T-cell (primary cell): Measurements from ENCODE around the gene FBXW11. TPM values are rescaled to one million over a fixed set of nuclear protein-coding genes. Genes with fewer than 3 reads are reported as not detected.
"Not testable (repeated sequence)": the region's sequence is repeated elsewhere in the genome, so short reads cannot be mapped to it uniquely, and the experiment has no call there.

Experiments used
- ATAC-seq, 4 experiments: fragments of 200-7000 bp in 3 of 4; fragments of 150-1000 bp in 1 of 4; cut with Tn5 transposase; replicated peaks in 1 of 4; 1 replicate in 3 of 4; 2 replicates in 1 of 4; pipeline ENCODE4 v1.10.0; 2021; ENCODE audit warnings: moderate library complexity in 3 of 4, mild to moderate bottlenecking in 2 of 4, moderate number of reproducible peaks in 1 of 4
- CTCF ChIA-PET, 2 donors: fragments of 300-600 bp; sonication (Branson Sonifier 250); formaldehyde crosslinking; loops; one replicate each; lab custom pipeline; 2022; ENCODE audit warnings: antibody characterized with exemption in 2 of 2; lab: Charles Lee
- POLR2A ChIA-PET, 2 donors: fragments of 300-600 bp; sonication (Branson Sonifier 250); formaldehyde crosslinking; loops; one replicate each; lab custom pipeline; 2022; ENCODE audit warnings: antibody characterized with exemption in 2 of 2; lab: Charles Lee
- DNase-seq, 35 experiments: peaks; one replicate each; pipeline versions ENCODE4 v3.0.0 to v3.0.0-alpha.2; 2013 to 2023
- H3K27ac ChIP-seq: one replicate; pipeline ENCODE4 v1.5.1; 2013; ENCODE audit warnings: low read length
- H3K27me3 ChIP-seq, 2 experiments: replicated peaks in 1 of 2; 1 replicate in 1 of 2; 2 replicates in 1 of 2; pipeline versions ENCODE4 v1.6.1 to v1.7.0; 2013; ENCODE audit warnings: low read length in 1 of 2, mixed read lengths in 1 of 2; ENCODE audit not compliant: control insufficient read depth in 2 of 2, insufficient read depth in 2 of 2; ENCODE audit errors: extremely low read depth in 1 of 2
- H3K36me3 ChIP-seq, 2 donors: 1 replicate in 1 of 2; 2 replicates in 1 of 2; pipeline versions ENCODE4 v1.6.1 to v1.7.0; 2013; ENCODE audit warnings: low read length in 1 of 2; ENCODE audit not compliant: control insufficient read depth in 2 of 2, insufficient read depth in 1 of 2; ENCODE audit errors: extremely low read depth in 1 of 2
- H3K4me1 ChIP-seq, 2 experiments: 1 replicate in 1 of 2; 2 replicates in 1 of 2; pipeline versions ENCODE4 v1.6.1 to v1.7.0; 2013; ENCODE audit warnings: low read length in 2 of 2, mixed read lengths in 1 of 2; ENCODE audit not compliant: insufficient read depth in 2 of 2, control insufficient read depth in 1 of 2; ENCODE audit errors: extremely low read depth in 1 of 2
- H3K4me3 ChIP-seq, 2 donors: 1 replicate in 1 of 2; 2 replicates in 1 of 2; pipeline versions ENCODE4 v1.5.1 to v1.7.0; 2013; ENCODE audit warnings: mild to moderate bottlenecking in 2 of 2, low read length in 1 of 2, moderate library complexity in 1 of 2; ENCODE audit not compliant: control insufficient read depth in 1 of 2; ENCODE audit errors: extremely low read depth in 1 of 2
- H3K9me3 ChIP-seq: 2 replicates; pipeline ENCODE4 v1.7.0; 2013
- H3K27ac Mint-ChIP-seq, 2 donors: one replicate each; pipeline ENCODE4 v1.8.0; 2020 to 2021; ENCODE audit warnings: mild to moderate bottlenecking in 2 of 2, mixed read lengths in 2 of 2
- H3K27me3 Mint-ChIP-seq, 2 donors: one replicate each; pipeline ENCODE4 v1.8.0; 2021 to 2022; ENCODE audit warnings: mixed read lengths in 2 of 2
- H3K36me3 Mint-ChIP-seq: one replicate; pipeline ENCODE4 v1.8.0; 2021; ENCODE audit warnings: mixed read lengths
- H3K4me1 Mint-ChIP-seq, 3 donors: one replicate each; pipeline ENCODE4 v1.8.0; 2020 to 2022; ENCODE audit warnings: mixed read lengths in 3 of 3, mild to moderate bottlenecking in 1 of 3
- H3K4me3 Mint-ChIP-seq, 3 donors: one replicate each; pipeline ENCODE4 v1.8.0; 2020 to 2022; ENCODE audit warnings: mild to moderate bottlenecking in 3 of 3, mixed read lengths in 3 of 3, moderate library complexity in 3 of 3
- H3K9me3 Mint-ChIP-seq, 3 donors: one replicate each; pipeline ENCODE4 v1.8.0; 2020 to 2022; ENCODE audit warnings: mixed read lengths in 3 of 3
- WGBS: methylation state at CpG from one replicate; pipeline ENCODE4 v1.1.5; 2013; ENCODE audit warnings: missing lambda C conversion rate; ENCODE audit not compliant: insufficient coverage; 5-methylcytosine and 5-hydroxymethylcytosine counted together
- total RNA-seq, 35 experiments: library from RNA in 6 of 35; stranded (reverse) in 6 of 35; fragments of 120-200 nt in 1 of 35; gene quantifications; one replicate each; pipeline versions ENCODE4 v1.2.1 to v1.2.4 and lab custom pipeline; 2013 to 2026

The FBXW11 gene
- total RNA-seq, 5 donors from 2014 or later (not counting 1 experiment from before 2014, with no cell fraction given): 33.4 to 36.6 (median 34.2) TPM

- Mint-ChIP-seq H3K27ac (no peak overlapping the region), H3K4me3 (no peak overlapping the region), H3K27me3 (no peaks in the 10 kb centered on the region), H3K9me3 (no peaks in the 10 kb centered on the region), H3K36me3 (peaks cover 67% of the 10 kb centered on the region), H3K4me1 (peaks cover 5 to 9% (median 6%) of the 10 kb centered on the region in 3 donors)
- H3K9me3 ChIP-seq: no peaks in the 10 kb centered on the region
- 100% methylated on average over 1 of the region's 3 CpGs for WGBS
- no peaks in the 10 kb centered on the region for H3K27me3 ChIP-seq
- H3K36me3 ChIP-seq: peaks cover 0 to 34% of the 10 kb centered on the region in 2 donors
- DNase-seq: no peak
- POLR2A ChIA-PET: no interaction called here
- H3K4me3 ChIP-seq: no peak overlapping the region
- H3K27ac ChIP-seq: no peak overlapping the region
- H3K4me1 ChIP-seq: no peaks in the 10 kb centered on the region
- CTCF ChIA-PET: no interaction called here
- ATAC-seq: no peak
Observed at GRCh38 chr5:171888051-171888481, 118.4 kb downstream of the FBXW11 start.

- peaks cover 0 to 26% of the 10 kb centered on the region in 2 donors for H3K36me3 ChIP-seq
- CTCF ChIA-PET, H3K27me3 ChIP-seq, POLR2A ChIA-PET, H3K9me3 ChIP-seq, DNase-seq, ATAC-seq, H3K27ac ChIP-seq, H3K4me3 Mint-ChIP-seq, H3K27me3 Mint-ChIP-seq, H3K9me3 Mint-ChIP-seq, H3K4me3 ChIP-seq, H3K4me1 ChIP-seq, H3K27ac Mint-ChIP-seq: not testable (repeated sequence)
- no CpG with 5 or more reads among the region's 2 CpGs for WGBS
- Mint-ChIP-seq H3K36me3 (peaks cover 62% of the 10 kb centered on the region), H3K4me1 (peaks cover 6 to 14% (median 14%) of the 10 kb centered on the region in 3 donors)
Observed at GRCh38 chr5:171886037-171886436, 120.4 kb downstream of the FBXW11 start.

GRCh38 chr5:171882118-171882517 is 124.3 kb downstream of the FBXW11 start:
- no peak for ATAC-seq
- H3K27me3 Mint-ChIP-seq: no peaks in the 10 kb centered on the region
- peaks cover 54% of the 10 kb centered on the region for H3K36me3 Mint-ChIP-seq
- no CpG with 5 or more reads among the region's 4 CpGs for WGBS
- H3K4me1 ChIP-seq: no peaks in the 10 kb centered on the region
- no peaks in the 10 kb centered on the region for H3K27me3 ChIP-seq
- CTCF ChIA-PET: interaction anchor here in 1 of 2 donors (0.6 to 0.7 kb wide), 2 partner anchors 11 to 463 kb away, joined by 3 read pairs; partner anchors contain the start of gene FGF18
- no peak overlapping the region for H3K4me3 ChIP-seq
- no peak for DNase-seq
- H3K27ac ChIP-seq: no peak overlapping the region
- H3K36me3 ChIP-seq: peaks cover 6 to 18% of the 10 kb centered on the region in 2 donors
- peaks cover 6 to 14% (median 14%) of the 10 kb centered on the region in 3 donors for H3K4me1 Mint-ChIP-seq
- H3K27ac Mint-ChIP-seq: peak overlapping the region in 1 of 2 donors; percentile 22
- no peaks in the 10 kb centered on the region for H3K9me3 ChIP-seq
- POLR2A ChIA-PET: no interaction called here
- H3K4me3 Mint-ChIP-seq: no peak overlapping the region
- no peaks in the 10 kb centered on the region for H3K9me3 Mint-ChIP-seq

- no peak for ATAC-seq
- no peak overlapping the region for H3K4me3 ChIP-seq
- no CpG with 5 or more reads among the region's 2 CpGs for WGBS
Observed at GRCh38 chr5:171874234-171874633, 132.2 kb downstream of the FBXW11 start.

GRCh38 chr5:171872666-171873065 is 133.8 kb downstream of the FBXW11 start:
- Histone ChIP-seq H3K36me3 (peaks cover 13 to 84% of the 10 kb centered on the region in 2 donors), H3K4me3 (no peak overlapping the region), H3K9me3 (no peaks in the 10 kb centered on the region), H3K27ac (no peak overlapping the region), H3K27me3 (no peaks in the 10 kb centered on the region), H3K4me1 (no peaks in the 10 kb centered on the region)
- Mint-ChIP-seq H3K4me1 (peaks cover 0 to 6% (median 0%) of the 10 kb centered on the region in 3 donors), H3K36me3 (peaks cover 62% of the 10 kb centered on the region), H3K27ac (no peak overlapping the region), H3K27me3 (no peaks in the 10 kb centered on the region), H3K9me3 (no peaks in the 10 kb centered on the region), H3K4me3 (no peak overlapping the region)
- ChIA-PET POLR2A (no interaction called here), CTCF (no interaction called here)
- no CpG with 5 or more reads among the region's 5 CpGs for WGBS
- DNase-seq (no peak), ATAC-seq (no peak)

More at GRCh38 chr5:171874234-171874633, 132.2 kb downstream of the FBXW11 start:
- Mint-ChIP-seq H3K4me3 (no peak overlapping the region), H3K27me3 (no peaks in the 10 kb centered on the region), H3K27ac (no peak overlapping the region), H3K36me3 (peaks cover 59% of the 10 kb centered on the region), H3K9me3 (no peaks in the 10 kb centered on the region), H3K4me1 (peaks cover 0 to 6% (median 0%) of the 10 kb centered on the region in 3 donors)
- Histone ChIP-seq H3K27me3 (no peaks in the 10 kb centered on the region), H3K9me3 (no peaks in the 10 kb centered on the region), H3K36me3 (peaks cover 18 to 78% of the 10 kb centered on the region in 2 donors), H3K27ac (no peak overlapping the region), H3K4me1 (no peaks in the 10 kb centered on the region)
- ChIA-PET POLR2A (no interaction called here), CTCF (no interaction called here)
- no peak for DNase-seq

GRCh38 chr5:171871711-171872110 is 134.7 kb downstream of the FBXW11 start:
- no peaks in the 10 kb centered on the region for H3K9me3 Mint-ChIP-seq
- no CpG with 5 or more reads among the region's 1 CpG for WGBS
- no peak overlapping the region for H3K27ac Mint-ChIP-seq
- ATAC-seq (no peak), DNase-seq (no peak)
- peaks cover 0 to 6% (median under 1%) of the 10 kb centered on the region in 3 donors for H3K4me1 Mint-ChIP-seq
- Histone ChIP-seq H3K4me1 (no peaks in the 10 kb centered on the region), H3K36me3 (peaks cover 14 to 82% of the 10 kb centered on the region in 2 donors), H3K4me3 (no peak overlapping the region), H3K27ac (no peak overlapping the region), H3K27me3 (no peaks in the 10 kb centered on the region), H3K9me3 (no peaks in the 10 kb centered on the region)
- H3K36me3 Mint-ChIP-seq: peaks cover 57% of the 10 kb centered on the region
- no peak overlapping the region for H3K4me3 Mint-ChIP-seq
- ChIA-PET POLR2A (no interaction called here), CTCF (interaction anchor here in 1 of 2 donors (0.6 kb wide), 2 partner anchors 37 to 187 kb away, joined by 3 read pairs; no protein-coding TSS in a partner anchor)
- no peaks in the 10 kb centered on the region for H3K27me3 Mint-ChIP-seq
